Measurements from ENCODE around the gene SPAG5.

The SPAG5 gene, protein sequence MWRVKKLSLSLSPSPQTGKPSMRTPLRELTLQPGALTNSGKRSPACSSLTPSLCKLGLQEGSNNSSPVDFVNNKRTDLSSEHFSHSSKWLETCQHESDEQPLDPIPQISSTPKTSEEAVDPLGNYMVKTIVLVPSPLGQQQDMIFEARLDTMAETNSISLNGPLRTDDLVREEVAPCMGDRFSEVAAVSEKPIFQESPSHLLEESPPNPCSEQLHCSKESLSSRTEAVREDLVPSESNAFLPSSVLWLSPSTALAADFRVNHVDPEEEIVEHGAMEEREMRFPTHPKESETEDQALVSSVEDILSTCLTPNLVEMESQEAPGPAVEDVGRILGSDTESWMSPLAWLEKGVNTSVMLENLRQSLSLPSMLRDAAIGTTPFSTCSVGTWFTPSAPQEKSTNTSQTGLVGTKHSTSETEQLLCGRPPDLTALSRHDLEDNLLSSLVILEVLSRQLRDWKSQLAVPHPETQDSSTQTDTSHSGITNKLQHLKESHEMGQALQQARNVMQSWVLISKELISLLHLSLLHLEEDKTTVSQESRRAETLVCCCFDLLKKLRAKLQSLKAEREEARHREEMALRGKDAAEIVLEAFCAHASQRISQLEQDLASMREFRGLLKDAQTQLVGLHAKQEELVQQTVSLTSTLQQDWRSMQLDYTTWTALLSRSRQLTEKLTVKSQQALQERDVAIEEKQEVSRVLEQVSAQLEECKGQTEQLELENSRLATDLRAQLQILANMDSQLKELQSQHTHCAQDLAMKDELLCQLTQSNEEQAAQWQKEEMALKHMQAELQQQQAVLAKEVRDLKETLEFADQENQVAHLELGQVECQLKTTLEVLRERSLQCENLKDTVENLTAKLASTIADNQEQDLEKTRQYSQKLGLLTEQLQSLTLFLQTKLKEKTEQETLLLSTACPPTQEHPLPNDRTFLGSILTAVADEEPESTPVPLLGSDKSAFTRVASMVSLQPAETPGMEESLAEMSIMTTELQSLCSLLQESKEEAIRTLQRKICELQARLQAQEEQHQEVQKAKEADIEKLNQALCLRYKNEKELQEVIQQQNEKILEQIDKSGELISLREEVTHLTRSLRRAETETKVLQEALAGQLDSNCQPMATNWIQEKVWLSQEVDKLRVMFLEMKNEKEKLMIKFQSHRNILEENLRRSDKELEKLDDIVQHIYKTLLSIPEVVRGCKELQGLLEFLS

GRCh38 chr17:28598799-28599310 lies at the start of gene SPAG5:
Gene SPAG5 (minus strand): TSS chr17:28599025. CDS start chr17:28598946, 79 bp downstream.
- peak; percentile 21 for FAIRE-seq

GRCh38 chr17:28646039-28646754 lies 47.4 kb upstream of the SPAG5 start:
- FAIRE-seq = no peak

DNA sequence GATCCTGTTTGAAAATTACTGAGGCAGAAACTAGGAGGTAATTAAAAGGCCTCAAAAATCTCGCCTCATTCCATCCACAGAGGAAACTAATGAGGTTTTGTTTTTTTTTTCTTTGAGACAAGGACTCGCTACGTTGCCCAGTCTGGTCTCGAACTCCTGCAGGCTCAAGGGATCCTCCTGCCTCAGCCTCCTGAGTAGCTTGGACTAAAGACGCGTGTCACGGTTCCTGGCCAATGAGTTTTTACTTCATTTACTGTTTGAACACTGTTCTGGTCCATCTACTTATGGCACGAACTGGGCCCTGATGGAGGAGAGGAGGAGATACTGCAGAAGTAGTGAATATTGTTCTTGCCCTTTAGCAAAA lies 46.7 kb upstream of the SPAG5 start:
- no peak for FAIRE-seq

DNA sequence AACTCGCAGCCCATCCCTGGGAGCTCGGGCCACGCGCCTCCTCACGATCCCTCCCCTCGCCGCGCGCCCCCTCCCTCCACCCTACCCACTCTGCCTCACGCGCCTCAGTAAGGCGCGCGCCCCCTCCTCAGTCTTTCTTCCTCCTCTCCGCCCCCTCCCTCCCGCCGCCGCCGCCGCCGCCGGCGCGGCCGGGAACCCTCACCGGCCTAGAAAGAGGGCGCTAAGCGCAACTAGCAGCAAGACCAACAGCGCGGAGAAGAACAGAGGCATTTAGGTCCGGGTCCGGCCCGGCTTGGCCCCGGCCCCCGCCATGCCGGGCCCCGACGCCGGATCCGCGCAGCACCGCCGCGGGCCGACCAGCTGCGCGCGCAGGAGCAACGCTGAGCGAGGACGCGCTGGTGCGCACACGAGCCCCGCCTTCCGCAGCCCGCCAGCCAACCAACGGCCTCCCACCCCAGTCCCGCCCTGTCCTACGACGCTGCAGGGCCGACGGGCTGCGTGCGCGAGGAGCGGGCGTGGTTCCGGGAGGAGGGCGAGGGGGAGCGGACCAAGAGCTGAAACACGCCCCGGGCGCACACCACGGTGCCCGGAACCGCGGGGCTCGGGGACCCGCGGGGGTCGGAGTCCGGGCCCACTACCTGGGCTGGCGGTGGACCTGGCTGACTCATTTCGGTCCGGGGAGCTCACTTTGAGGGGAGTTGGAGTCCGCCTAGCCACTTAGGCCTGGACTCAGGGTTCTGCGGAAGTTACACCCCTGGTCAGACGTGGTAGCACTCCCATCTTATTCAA lies 46.2 kb upstream of the SPAG5 start, which contains the start of gene BLTP2:
TSS of gene BLTP2 (minus strand) at position 372 of the 789 bp plus-strand sequence. CDS start at position 270, 102 bp downstream.
- no peak for FAIRE-seq

GRCh38 chr17:28643983-28644786 lies 45.4 kb upstream of the SPAG5 start:
- FAIRE-seq = no peak

GRCh38 chr17:28641579-28641978 lies 42.8 kb upstream of the SPAG5 start:
- FAIRE-seq = no peak

- no peak for FAIRE-seq
Observed at GRCh38 chr17:28635506-28635905, 36.7 kb upstream of the SPAG5 start.

GRCh38 chr17:28634206-28634865 lies 35.5 kb upstream of the SPAG5 start:
- no peak for FAIRE-seq

DNA sequence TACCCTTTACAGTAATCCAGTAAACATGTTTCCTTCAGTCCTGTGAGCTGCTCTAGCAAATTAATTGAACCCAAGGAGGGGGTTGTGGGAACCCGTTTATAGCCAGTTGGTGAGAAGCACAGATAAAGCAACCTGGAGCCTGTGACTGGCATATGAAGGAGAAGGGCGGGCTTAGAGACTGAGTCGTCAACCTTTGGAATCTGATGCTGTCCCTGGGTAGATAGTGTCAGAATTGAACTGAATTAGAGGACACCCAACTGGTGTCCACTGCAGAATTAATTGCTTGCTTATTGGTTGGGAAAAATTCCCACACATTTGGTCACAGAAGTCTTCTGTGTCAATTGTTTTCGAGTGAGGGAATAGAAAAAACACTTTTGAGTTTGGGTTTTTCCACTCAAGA lies 28.0 kb upstream of the SPAG5 start:
- FAIRE-seq = no peak

DNA sequence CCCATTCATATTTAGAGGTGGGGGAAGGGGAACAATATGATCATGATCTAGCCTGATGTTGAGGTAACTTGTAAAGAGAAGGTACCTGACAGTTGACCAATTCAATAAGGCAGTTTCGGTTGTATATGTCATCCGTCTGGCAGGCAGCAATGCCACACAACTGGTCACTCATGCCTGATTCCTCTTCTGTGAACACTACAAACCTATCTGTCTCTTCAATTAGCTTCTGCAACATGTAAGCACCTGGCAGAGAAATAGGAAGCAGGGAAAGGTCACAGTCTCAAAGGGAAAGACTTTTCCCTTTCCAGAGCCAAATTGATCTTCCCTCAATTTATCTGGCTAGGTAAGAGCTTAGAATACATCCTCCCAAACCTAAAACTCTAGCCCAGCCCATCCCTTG lies 25.3 kb upstream of the SPAG5 start:
- FAIRE-seq = no peak

- no peak for FAIRE-seq
Observed at GRCh38 chr17:28623696-28624095, 24.9 kb upstream of the SPAG5 start.

- FAIRE-seq = no peak
Observed at GRCh38 chr17:28622186-28622585, 23.4 kb upstream of the SPAG5 start.

GRCh38 chr17:28620010-28620409 lies 21.2 kb upstream of the SPAG5 start:
- FAIRE-seq = no peak

DNA sequence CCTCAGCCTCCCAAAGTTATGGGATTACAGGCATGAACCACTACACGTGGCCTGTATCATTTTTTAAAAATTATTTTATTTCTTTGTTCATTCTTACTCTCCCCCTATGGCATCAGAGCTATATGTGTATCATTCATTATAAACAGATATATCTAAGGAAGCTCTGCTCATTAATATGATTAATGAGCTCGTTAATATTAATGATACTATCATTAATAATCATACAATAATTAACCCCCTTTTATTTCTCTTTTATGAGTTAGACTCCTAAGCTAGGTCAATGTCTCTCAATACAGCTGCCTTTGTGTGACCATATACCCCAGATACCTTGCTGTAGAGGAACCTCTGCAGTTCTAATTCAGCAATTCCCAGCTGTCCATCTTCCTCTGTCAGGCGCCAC lies 19.6 kb upstream of the SPAG5 start:
- FAIRE-seq = no peak

GRCh38 chr17:28616281-28616680 lies 17.5 kb upstream of the SPAG5 start:
- no peak for FAIRE-seq

GRCh38 chr17:28615260-28615940 lies 16.6 kb upstream of the SPAG5 start:
- no peak for FAIRE-seq

- FAIRE-seq = no peak
Observed at GRCh38 chr17:28613931-28614381, 15.1 kb upstream of the SPAG5 start, which contains the start of gene RSKR. Gene RSKR (minus strand): TSS chr17:28614185. CDS start chr17:28614161, 24 bp downstream.

DNA sequence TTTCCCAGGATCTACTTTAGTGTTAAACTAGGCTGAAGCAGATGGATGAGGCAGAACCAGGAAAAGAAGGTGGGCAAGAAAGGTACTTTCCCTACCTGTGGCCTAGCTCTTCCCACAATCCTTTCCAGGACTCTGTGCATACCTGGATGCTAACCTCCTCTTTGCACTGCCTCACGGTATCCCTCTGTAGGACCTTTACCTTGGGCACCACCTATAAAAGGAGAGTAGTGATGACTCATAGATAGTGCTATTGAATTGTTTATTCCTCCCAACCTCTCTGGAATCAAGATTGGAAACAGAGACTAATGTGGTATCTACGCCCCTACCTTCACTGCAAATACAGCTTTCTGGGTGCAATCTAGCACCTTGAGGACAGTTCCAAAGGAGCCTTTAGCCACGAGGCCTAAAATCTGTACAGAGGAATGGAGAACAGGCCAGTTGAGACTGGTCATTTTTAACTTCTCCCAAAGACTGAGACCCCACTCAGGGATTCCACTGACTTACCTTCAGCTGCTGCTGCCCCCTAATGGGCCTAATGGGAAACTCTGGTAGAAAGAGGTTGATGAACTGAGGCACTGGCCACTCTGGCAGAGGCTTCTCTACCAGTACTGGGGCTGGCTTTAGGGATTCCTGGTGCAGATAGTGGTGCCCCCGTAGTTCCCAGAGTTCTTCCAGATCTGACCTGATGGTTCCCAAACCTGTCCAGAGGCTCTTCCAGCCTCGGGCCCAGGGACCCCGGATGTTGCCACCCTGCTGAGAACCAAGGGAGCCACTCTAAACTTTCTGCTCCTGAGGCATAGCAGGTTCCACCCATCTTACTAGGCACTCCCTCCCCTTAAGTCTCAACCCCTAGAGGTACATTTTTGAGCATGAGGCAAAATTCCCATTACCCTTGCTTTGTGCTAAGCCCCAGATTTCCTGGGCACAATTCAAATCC lies 14.4 kb upstream of the SPAG5 start:
- FAIRE-seq = no peak
